HepG2 (cell line): ENCODE results near the gene HNRNPL. TPM values are rescaled to one million over a fixed set of nuclear protein-coding genes. Genes with fewer than 3 reads are reported as not detected.

Experiments
- FOSL1 ChIP-seq: sonication (generic); formaldehyde crosslinking; IDR thresholded peaks from 2 replicates; pipeline ENCODE4 v1.9.0; 2021; ENCODE audit warnings: missing genetic modification reagents, borderline replicate concordance
- HCFC1 ChIP-seq: fragments of 150-350 bp; IDR thresholded peaks from 2 replicates; pipeline ENCODE4 v1.6.1; 2014; ENCODE audit warnings: low read depth, low read length
- IKZF5 ChIP-seq: IDR thresholded peaks from 2 replicates; pipeline ENCODE4 v1.6.1; 2018; ENCODE audit warnings: missing genetic modification reagents, mild to moderate bottlenecking, missing compliant biosample characterization
- IRF2 ChIP-seq: IDR thresholded peaks from 2 replicates; pipeline ENCODE4 v1.6.1; 2018; ENCODE audit warnings: missing genetic modification reagents, missing compliant biosample characterization
- NFYC ChIP-seq: IDR thresholded peaks from 2 replicates; pipeline ENCODE4 v1.6.1; 2016; ENCODE audit warnings: missing genetic modification reagents, missing compliant biosample characterization
- PPARG ChIP-seq: conservative IDR thresholded peaks from 2 replicates; pipeline ENCODE4 v1.6.1; 2016; ENCODE audit warnings: missing biosample characterization, missing genetic modification reagents
- REXO4 ChIP-seq: sonication (generic); formaldehyde crosslinking; IDR thresholded peaks from 2 replicates; pipeline ENCODE4 v1.8.0; 2022; ENCODE audit warnings: missing genetic modification reagents, mild to moderate bottlenecking, borderline replicate concordance
- SIX1 ChIP-seq: sonication (generic); formaldehyde crosslinking; IDR thresholded peaks from 2 replicates; pipeline ENCODE4 v1.4.0; 2020; ENCODE audit warnings: missing genetic modification reagents, borderline replicate concordance
- SMAD3 ChIP-seq: sonication (generic); formaldehyde crosslinking; IDR thresholded peaks from 2 replicates; pipeline ENCODE4 v1.4.0; 2020; ENCODE audit warnings: missing genetic modification reagents
- SNAPC2 ChIP-seq: sonication (generic); formaldehyde crosslinking; IDR thresholded peaks from 2 replicates; pipeline ENCODE4 v1.8.1; 2022; ENCODE audit warnings: mild to moderate bottlenecking, missing genetic modification reagents
- SP140L ChIP-seq: sonication (generic); formaldehyde crosslinking; IDR thresholded peaks from 2 replicates; pipeline ENCODE4 v1.4.0; 2020; ENCODE audit warnings: missing genetic modification reagents, borderline replicate concordance
- SRY ChIP-seq: sonication (generic); formaldehyde crosslinking; IDR thresholded peaks from 2 replicates; pipeline ENCODE4 v1.8.0; 2022; ENCODE audit warnings: mild to moderate bottlenecking, missing genetic modification reagents
- TAF15 ChIP-seq: fragments of 200-400 bp; formaldehyde crosslinking; IDR thresholded peaks from one replicate; pipeline ENCODE4 v1.6.1; 2018; ENCODE audit warnings: mild to moderate bottlenecking, low read depth, low read length; ENCODE audit not compliant: poor library complexity, severe bottlenecking
- TP53 ChIP-seq: sonication (generic); formaldehyde crosslinking; conservative IDR thresholded peaks from 2 replicates; pipeline ENCODE4 v1.4.0; 2020; ENCODE audit warnings: missing genetic modification reagents
- ZBTB7B ChIP-seq: sonication (generic); formaldehyde crosslinking; IDR thresholded peaks from 2 replicates; pipeline ENCODE4 v1.4.0; 2020; ENCODE audit warnings: missing genetic modification reagents
- ZFY ChIP-seq: sonication (generic); formaldehyde crosslinking; IDR thresholded peaks from 2 replicates; pipeline ENCODE4 v1.4.0; 2020; ENCODE audit warnings: missing genetic modification reagents
- ZNF180 ChIP-seq: sonication (generic); formaldehyde crosslinking; IDR thresholded peaks from 2 replicates; pipeline ENCODE4 v1.4.0; 2020; ENCODE audit warnings: low read depth, missing genetic modification reagents, borderline replicate concordance
- ZNF44 ChIP-seq: sonication (generic); formaldehyde crosslinking; IDR thresholded peaks from 2 replicates; pipeline ENCODE4 v1.5.1; 2020; ENCODE audit warnings: mild to moderate bottlenecking, missing genetic modification reagents
- ZNF546 ChIP-seq: sonication (generic); formaldehyde crosslinking; conservative IDR thresholded peaks from 2 replicates; pipeline ENCODE4 v1.8.1; 2023; ENCODE audit warnings: mild to moderate bottlenecking, missing genetic modification reagents
- ZNF570 ChIP-seq: sonication (generic); formaldehyde crosslinking; IDR thresholded peaks from 2 replicates; pipeline ENCODE4 v1.4.0; 2020; ENCODE audit warnings: mild to moderate bottlenecking, missing genetic modification reagents, borderline replicate concordance
- ZNF670 ChIP-seq: sonication (generic); formaldehyde crosslinking; IDR thresholded peaks from 2 replicates; pipeline ENCODE4 v1.8.0; 2022; ENCODE audit warnings: mild to moderate bottlenecking, missing genetic modification reagents, borderline replicate concordance
- ZNF703 ChIP-seq: sonication (generic); formaldehyde crosslinking; IDR thresholded peaks from 2 replicates; pipeline ENCODE4 v1.5.1; 2020; ENCODE audit warnings: missing genetic modification reagents, mild to moderate bottlenecking, moderate library complexity, borderline replicate concordance
- ZNF720 ChIP-seq: sonication (generic); formaldehyde crosslinking; IDR thresholded peaks from 2 replicates; pipeline ENCODE4 v1.4.0; 2020; ENCODE audit warnings: missing genetic modification reagents
- polyA plus RNA-seq, 8 experiments: library from polyadenylated mRNA; depleted of rRNA in 3 of 8; stranded (reverse) in 7 of 8; unstranded in 1 of 8; fragments of >200 nt; fragmentation: Illumina TruSeq in 4 of 8; extraction: Trizol in 4 of 8; gene quantifications; 2 replicates each; pipeline versions ENCODE4 v1.2.1 to v1.2.3, GENCODE V29; 2011 to 2016; ENCODE audit warnings: low read depth in 4 of 8, missing spikeins in 1 of 8, mixed read lengths in 1 of 8; ENCODE audit not compliant: insufficient read depth in 1 of 8
- total RNA-seq, 5 experiments: library from RNA; depleted of rRNA; stranded (reverse); fragments of >200 nt; fragmentation: Illumina TruSeq; extraction: Trizol; gene quantifications; 2 replicates each; pipeline ENCODE4 v1.2.3, GENCODE V29; 2016; ENCODE audit warnings: low read depth in 1 of 5
- TF ChIP-seq, protein P1 (sequence below): sonication (generic); formaldehyde crosslinking; IDR thresholded peaks from 2 replicates; pipeline ENCODE4 v1.5.1; 2020; ENCODE audit warnings: mild to moderate bottlenecking, missing genetic modification reagents
- TF ChIP-seq, protein P2 (sequence below): sonication (generic); formaldehyde crosslinking; IDR thresholded peaks from 2 replicates; pipeline ENCODE4 v1.8.0; 2022; ENCODE audit warnings: mild to moderate bottlenecking, missing genetic modification reagents, borderline replicate concordance

Gene HNRNPL
- total and polyA plus RNA-seq, 2 of the 13 experiments (the other 11 are each of a cell fraction or from before 2014, with no cell fraction given) = 156 to 278 TPM

DNA sequence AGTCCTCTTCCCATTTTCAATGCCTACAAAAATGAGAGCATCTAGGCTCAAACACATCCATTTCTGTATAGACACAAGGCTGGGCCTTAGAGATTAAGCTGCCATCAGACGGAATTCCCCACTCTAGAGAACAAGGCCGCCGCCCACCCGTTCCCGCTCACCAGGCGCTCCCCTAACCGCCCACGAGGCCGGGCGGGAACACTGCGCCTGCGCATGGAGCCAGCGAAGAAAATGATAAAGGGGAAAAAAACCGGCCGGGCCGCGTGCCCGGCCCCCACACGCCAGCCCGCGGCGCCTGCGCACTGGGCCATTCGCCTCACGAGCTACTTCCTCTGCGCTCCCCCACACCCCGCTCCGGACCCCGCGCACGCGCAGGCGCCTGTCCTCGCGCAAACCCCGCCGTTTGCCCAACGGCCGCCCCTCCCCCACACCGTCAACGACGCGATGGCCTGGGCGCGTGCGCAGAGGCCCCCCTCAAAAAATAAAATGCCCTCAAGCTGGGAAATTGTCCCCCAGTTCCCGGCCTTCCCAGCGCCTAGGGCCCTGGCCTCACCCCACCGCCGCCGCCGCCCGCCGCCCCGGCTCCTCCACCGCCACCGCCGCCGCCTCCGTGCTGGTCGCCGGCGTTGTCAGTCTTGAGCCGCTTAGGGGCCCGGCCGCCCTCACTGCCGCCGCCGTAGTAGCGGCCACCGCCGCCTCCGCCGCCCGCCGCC, 483 bp downstream of the HNRNPL start (continued):
- TF ChIP-seq, protein P1, sequence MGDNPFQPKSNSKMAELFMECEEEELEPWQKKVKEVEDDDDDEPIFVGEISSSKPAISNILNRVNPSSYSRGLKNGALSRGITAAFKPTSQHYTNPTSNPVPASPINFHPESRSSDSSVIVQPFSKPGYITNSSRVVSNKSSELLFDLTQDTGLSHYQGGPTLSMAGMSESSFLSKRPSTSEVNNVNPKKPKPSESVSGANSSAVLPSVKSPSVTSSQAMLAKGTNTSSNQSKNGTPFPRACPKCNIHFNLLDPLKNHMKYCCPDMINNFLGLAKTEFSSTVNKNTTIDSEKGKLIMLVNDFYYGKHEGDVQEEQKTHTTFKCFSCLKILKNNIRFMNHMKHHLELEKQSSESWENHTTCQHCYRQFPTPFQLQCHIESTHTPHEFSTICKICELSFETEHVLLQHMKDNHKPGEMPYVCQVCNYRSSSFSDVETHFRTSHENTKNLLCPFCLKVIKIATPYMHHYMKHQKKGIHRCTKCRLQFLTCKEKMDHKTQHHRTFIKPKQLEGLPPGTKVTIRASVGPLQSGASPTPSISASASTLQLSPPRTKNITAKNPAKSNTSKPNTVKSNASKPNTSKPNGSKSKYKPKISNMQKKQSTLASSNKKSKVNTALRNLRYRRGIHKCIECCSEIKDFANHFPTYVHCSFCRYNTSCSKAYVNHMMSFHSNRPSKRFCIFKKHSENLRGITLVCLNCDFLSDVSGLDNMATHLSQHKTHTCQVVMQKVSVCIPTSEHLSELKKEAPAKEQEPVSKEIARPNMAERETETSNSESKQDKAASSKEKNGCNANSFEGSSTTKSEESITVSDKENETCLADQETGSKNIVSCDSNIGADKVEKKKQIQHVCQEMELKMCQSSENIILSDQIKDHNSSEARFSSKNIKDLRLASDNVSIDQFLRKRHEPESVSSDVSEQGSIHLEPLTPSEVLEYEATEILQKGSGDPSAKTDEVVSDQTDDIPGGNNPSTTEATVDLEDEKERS (CRISPR knock-in tag) = no peak; the same call in 1 of the 2 replicates
- TF ChIP-seq ZNF570 (CRISPR knock-in tag) = no peak
- no peak for TF ChIP-seq TAF15
- TF ChIP-seq IKZF5 = peak; percentile 49; the same call in 1 of the 2 replicates
- TF ChIP-seq NFYC (CRISPR knock-in tag) = no peak
- TF ChIP-seq HCFC1 = no peak; the same call in 1 of the 2 replicates
- TF ChIP-seq ZNF670 (CRISPR knock-in tag) = peak; percentile 91; the same call in 1 of the 2 replicates
- TF ChIP-seq ZBTB7B (CRISPR knock-in tag) = no peak
- peak; percentile 76; the same call in 1 of the 2 replicates for TF ChIP-seq ZNF703 (CRISPR knock-in tag)
- TF ChIP-seq SNAPC2 (CRISPR knock-in tag) = no peak
- peak; percentile 62 for TF ChIP-seq ZFY
- no peak for TF ChIP-seq SMAD3 (CRISPR knock-in tag)
- TF ChIP-seq ZNF44 = 0 out of 2 replicates have a peak, but pooled peaks have one; percentile 15
- 0 out of 2 replicates have a peak, but pooled peaks have one; percentile 43 for TF ChIP-seq ZNF546 (CRISPR knock-in tag)
- TF ChIP-seq ZNF720 (CRISPR knock-in tag) = no peak
- no peak for TF ChIP-seq ZNF180
- TF ChIP-seq FOSL1 (CRISPR knock-in tag) = no peak
- TF ChIP-seq, protein P2, sequence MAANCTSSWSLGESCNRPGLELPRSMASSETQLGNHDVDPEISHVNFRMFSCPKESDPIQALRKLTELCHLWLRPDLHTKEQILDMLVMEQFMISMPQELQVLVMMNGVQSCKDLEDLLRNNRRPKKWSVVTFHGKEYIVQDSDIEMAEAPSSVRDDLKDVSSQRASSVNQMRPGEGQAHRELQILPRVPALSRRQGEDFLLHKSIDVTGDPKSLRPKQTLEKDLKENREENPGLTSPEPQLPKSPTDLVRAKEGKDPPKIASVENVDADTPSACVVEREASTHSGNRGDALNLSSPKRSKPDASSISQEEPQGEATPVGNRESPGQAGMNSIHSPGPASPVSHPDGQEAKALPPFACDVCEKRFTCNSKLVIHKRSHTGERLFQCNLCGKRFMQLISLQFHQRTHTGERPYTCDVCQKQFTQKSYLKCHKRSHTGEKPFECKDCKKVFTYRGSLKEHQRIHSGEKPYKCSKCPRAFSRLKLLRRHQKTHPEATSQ (CRISPR knock-in tag) = no peak
- no peak for TF ChIP-seq REXO4 (CRISPR knock-in tag)
- TF ChIP-seq SRY (CRISPR knock-in tag) = peak; percentile 64; the same call in 1 of the 2 replicates
- no peak for TF ChIP-seq TP53
- no peak for TF ChIP-seq SIX1 (CRISPR knock-in tag)
- TF ChIP-seq PPARG (CRISPR knock-in tag) = peak; percentile 44; the same call in 1 of the 2 replicates
- TF ChIP-seq SP140L (CRISPR knock-in tag) = no peak; the same call in 1 of the 2 replicates
- no peak for TF ChIP-seq IRF2 (CRISPR knock-in tag)
